ENCODE data around the gene SGSM1.
"Not testable (repeated sequence)": the region's sequence is repeated elsewhere in the genome, so short reads cannot be mapped to it uniquely, and the experiment has no call there.

Gene SGSM1

GRCh38 chr22:24905909-24906308, 99.9 kb downstream of the SGSM1 start:
- no peak for DNase-seq

DNA sequence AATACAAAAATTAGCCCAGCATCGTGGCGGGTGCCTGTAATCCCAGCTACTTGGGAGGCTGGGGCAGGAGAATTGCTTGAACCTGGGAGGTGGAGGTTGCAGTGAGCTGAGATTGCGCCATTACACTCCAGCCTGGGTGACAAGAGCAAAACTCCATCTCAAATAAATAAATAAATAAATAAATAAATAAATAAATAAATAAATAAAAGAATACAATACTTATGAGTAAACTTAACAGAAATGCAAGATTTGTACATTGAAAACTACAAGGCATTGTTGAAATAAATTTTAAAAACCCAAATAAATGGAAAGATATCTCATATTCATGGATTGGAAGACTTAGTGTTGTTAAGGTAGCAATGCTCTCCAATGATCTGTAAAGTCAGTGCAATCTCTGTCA, 101.1 kb downstream of the SGSM1 start:
- not testable (repeated sequence) for DNase-seq

GRCh38 chr22:24920029-24920428, 114.0 kb downstream of the SGSM1 start:
- DNase-seq = no peak

DNA sequence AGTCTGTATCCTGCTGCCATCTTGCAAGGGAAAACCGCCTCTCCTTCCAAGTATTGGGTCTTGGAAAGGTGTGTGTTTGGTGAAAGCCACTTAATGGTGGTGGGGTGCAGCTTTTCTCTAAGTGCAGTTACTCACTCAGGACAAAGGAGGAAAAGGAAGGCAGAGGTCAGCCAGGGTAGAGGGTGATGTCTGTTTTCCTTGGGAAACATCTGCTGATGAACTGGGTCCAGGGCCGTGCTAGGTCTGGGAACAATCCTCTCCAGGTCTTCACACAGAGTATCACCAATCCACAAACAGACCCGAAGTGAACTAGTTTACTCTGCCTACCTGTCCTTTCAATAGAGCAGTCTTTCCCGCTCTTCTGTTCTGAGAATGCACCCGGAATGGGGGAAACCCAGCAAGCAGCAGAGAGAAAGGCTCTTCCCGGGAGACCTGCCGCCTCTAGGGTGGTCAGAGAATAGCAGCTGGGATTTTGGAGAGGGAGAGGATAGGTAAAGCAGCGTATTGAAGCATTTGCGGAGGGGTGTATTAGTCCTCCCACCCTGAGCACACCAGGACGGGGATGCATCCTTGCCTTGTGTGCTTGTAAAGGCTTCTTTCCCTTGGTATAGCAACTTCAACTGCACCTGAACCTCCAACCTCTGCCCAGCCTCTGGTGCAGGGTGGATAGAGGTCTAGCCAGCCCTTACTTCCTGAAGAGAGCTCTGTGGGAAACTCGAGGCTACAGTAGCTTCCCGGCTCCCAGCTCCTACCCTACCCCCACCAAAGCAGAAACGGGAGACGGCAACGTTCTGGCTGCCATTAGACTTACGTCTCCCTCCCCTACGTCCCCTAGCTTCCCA, 119.8 kb downstream of the SGSM1 start:
- DNase-seq = no peak

DNA sequence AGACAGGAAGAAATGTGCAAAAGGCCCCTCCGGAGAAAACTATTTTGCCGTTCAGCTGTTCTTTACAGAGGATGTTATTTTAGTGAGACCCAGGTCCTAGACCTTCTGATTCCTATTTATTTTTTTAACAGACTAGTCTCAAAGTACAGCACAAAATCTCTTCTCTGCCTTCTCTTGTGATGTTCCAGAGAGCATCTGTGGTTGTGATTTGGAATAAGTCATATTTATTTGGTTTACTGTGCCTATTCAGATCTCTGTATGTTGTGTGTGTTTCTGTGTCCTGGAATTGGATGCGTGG, 120.4 kb downstream of the SGSM1 start:
- no peak for DNase-seq

- no peak for DNase-seq
Observed at GRCh38 chr22:24926849-24927579, 121.0 kb downstream of the SGSM1 start.

DNA sequence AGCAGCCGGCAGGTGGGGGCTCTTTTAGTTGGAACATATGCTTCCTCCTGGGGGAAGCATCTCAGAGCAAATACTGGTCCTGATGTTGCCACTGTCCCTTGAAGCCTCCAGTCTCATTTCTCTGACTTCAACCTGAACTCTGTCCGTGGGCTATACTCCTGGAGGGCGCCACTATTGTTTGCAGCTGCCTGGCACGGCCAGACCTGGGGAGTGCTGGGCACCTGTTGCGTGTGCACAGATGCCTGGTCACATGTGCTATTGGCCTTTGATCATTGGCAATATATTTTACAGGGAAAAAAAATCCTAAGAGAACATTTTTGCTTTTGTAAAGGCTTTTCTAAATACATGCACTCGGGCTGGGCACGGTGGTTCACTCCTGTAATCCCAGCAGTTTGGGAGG, 122.3 kb downstream of the SGSM1 start:
- no peak for DNase-seq

- no peak for DNase-seq
Observed at GRCh38 chr22:24930678-24931077, 124.7 kb downstream of the SGSM1 start.

- no peak for DNase-seq
Observed at GRCh38 chr22:24935771-24936483, 129.9 kb downstream of the SGSM1 start.

GRCh38 chr22:24937114-24937513, 131.1 kb downstream of the SGSM1 start:
- DNase-seq = no peak

DNA sequence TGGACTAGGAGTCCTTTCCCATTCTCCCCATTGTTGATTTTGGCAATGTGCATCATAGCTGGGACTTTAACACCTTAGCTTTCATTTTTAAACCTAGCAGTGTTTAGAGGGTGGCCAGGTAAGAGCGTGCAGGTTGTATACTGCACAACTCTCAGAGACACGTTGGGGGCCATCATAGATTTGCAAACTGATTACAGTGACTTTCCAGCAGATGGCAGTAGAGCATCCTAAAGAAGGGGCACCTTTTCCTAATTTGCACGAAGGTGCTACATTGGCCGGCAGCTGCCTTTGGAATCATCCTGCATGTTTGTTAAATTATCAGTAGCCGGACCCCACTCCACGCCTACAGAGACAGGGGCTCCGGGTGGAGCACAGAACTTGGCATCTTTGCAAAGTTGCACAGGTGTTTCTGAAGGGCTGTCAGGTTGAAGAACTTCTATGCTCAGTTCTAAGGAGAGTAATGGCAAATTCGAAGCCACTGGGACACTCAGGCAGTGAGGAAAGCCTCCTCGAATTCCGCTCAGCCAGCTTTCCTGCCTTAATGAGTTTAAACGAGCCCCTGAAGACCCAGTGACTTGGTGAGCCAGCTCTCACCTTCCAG, 132.8 kb downstream of the SGSM1 start:
- DNase-seq = peak in 1 of 14 donors; percentile 25

DNA sequence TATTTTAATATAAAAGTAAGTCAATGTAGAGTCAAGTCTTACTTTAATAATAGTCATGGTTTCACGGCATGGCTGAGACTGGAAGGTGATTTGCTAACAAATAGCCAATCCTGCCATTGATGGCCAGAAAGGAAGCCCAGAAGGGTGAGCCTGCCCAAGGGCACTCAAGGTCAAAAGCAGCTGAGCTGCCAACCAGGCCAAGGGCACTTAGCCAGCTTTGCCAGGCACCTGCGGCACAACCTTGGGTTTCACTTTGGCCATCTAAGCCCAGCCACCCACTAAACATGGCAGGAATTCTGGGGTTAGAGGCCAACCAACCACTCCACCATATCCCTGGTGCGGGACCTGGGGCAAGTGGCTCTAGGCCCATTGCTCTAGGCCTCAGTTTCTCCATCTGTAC, 136.3 kb downstream of the SGSM1 start:
- no peak for DNase-seq

GRCh38 chr22:24944217-24944937, 138.4 kb downstream of the SGSM1 start:
- DNase-seq = no peak

DNA sequence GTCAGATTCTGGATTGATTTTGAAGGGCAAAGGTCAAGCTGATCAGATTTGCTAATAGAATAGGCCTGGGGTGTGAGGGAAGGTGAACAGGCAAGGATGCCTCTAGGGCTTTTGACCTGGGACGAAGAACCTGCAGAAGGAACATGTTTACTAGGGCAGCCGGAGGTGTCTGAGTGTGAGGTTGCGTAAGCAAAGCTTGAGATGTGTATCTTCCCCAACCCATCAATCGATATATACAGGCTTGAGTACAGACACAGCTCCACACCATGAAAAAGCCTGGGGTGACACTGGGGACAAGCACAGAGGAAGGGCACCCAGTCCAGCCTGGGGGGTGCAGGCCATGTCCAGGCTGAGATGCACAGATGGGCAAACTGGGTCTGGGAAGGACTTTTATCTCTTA, 139.4 kb downstream of the SGSM1 start:
- no peak for DNase-seq

DNA sequence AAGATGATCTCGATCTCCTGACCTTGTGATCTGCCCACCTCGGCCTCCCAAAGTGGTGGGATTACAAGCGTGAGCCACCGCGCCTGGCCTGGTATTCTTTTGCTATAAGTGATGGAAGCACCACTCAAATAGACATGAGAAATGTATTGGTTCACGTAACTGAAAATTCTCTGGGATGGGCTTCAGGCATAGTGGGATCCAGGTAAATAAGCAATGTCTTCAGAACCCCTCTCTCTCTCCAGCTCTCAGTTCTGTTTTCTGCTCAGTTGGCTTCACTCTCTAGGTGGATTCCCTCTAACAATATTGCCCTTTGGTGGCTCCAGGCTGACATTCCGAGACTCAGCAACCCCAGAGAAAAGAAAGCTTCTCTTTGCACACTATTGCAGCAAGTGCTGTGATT, 141.4 kb downstream of the SGSM1 start:
- DNase-seq = no peak

DNA sequence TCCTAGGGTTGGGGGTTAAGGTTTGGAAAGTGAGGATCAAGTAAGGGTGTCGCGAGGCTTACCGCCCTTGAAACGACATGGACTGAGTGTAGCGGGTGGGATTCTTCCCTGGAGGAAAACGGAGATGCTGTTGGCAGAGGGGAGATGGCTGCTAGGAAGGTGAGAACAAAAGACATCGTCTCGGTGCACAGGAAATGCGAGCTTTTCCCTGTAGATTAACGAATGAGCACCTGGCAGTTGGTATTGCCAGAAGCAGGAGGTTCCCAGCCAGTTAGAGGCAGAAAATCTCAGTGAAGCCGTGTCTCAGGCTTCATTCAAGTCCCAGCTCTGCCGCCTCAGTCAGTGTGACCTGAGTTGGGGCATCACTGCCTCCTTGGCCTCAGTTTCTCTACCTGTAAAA, 141.9 kb downstream of the SGSM1 start:
- no peak for DNase-seq

- DNase-seq = no peak
Observed at GRCh38 chr22:24948356-24949202, 142.6 kb downstream of the SGSM1 start.

- peak in 1 of 14 donors; percentile 30 for DNase-seq
Observed at GRCh38 chr22:24950272-24950902, 144.4 kb downstream of the SGSM1 start.

DNA sequence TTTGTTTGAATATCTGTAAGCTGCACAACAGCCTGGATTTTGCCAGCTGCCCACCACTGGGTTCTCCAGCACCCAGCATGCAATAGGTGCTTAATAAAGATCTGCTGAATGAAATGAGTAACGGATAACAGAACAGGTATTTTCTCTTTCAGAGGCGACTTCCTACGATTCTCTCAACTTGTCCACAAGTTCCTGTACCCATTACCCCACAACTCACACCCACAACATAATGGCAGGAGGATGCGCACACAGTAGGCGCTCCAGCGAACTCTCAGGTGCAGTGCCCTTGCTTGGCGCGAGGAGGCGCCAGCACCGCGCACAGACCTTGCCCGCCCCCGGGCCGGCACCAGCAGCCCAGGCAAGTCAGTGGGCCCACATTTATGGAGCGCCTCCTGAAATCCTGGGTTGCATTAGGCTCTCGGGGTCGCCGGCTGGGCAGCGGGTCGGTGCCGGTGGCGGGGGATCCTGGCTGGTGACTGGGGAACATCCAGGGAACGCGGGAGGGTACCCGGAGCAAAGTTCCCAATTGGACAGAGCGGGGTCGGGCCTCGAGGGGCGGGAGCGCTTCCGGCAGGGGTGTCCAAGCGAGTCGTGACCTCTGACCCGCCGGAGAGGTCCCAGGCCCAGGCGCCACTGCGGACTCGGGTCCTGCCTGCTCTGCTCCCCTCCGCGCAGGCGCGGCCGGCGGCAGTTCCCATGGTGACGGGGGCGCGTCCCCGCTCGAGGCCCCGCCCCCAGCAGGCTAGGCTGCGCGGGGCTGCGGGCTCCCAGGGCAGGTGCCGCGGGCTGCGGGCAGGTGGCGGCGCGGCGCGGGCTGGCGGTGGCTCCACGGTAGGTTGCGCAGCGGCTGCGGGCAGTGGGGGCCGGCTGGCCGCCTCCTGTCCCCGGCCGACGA, 146.2 kb downstream of the SGSM1 start, which contains the start of gene KIAA1671:
Gene KIAA1671 (plus strand): TSS at position 775 of the 895 bp plus-strand sequence. CDS start 75,284 bp downstream, outside the sequence.
- DNase-seq = peak in 13 of 14 donors; percentile 50 to 86 (median 70)
